Measurements from ENCODE around the gene SUSD5.

Gene SUSD5

DNA sequence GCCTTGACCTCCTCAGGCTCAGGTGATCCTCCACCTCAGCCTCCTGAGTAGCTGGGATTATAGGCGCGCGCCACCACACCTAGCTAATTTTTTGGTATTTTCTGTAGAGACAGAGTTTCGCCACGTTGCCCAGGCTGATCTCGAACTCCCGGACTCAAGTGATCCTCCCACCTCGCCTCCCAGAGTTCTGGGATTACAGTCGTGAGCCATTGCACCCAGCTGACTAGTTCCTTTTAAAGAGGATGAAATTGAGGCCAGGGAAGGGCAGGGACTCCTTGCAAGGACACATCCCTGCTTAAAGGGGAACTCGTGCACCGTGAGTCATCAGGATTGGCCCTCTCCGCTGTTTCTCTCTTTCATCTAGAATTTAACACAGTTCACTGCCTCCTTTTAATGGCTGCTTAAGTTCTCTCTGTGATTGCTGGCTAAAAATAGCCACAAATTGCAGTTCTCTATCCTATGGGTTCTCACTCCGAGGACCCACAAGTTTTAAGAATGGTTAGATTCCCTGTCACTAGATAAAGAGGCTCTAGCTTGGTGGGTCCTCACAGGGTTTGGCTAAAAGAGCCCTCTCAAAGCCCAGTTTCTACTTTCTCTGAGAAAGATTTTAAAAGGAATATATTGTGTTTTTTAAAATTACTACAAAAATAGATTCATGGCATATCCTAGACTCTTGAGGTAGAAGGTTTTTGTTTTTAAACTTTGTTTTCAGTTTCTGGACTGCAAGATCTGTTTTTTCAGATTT lies 103.4 kb downstream of the SUSD5 start:
- DNase-seq (ENCODE audit: low spot score), result no peak

DNA sequence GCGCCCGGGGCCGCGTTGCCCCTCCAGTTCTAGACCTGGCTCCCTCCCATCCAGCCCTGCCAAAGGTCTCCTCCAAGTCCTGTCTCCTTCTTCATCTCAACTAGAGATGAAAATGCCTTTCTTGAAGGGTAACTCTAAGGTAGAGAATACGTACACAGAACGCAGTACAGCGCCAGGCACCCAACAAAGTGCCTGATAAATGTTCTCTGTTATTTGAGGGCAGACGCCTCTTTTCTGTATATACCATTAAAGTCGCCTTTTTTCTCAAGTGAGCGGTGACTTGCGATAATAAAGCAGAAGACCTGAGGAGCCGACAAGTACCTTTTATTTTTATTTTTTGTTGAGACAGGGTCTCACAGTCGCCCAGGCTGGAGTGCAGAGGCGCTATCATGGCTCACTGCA lies 104.0 kb downstream of the SUSD5 start:
- no peak for DNase-seq (ENCODE audit: low spot score)

DNA sequence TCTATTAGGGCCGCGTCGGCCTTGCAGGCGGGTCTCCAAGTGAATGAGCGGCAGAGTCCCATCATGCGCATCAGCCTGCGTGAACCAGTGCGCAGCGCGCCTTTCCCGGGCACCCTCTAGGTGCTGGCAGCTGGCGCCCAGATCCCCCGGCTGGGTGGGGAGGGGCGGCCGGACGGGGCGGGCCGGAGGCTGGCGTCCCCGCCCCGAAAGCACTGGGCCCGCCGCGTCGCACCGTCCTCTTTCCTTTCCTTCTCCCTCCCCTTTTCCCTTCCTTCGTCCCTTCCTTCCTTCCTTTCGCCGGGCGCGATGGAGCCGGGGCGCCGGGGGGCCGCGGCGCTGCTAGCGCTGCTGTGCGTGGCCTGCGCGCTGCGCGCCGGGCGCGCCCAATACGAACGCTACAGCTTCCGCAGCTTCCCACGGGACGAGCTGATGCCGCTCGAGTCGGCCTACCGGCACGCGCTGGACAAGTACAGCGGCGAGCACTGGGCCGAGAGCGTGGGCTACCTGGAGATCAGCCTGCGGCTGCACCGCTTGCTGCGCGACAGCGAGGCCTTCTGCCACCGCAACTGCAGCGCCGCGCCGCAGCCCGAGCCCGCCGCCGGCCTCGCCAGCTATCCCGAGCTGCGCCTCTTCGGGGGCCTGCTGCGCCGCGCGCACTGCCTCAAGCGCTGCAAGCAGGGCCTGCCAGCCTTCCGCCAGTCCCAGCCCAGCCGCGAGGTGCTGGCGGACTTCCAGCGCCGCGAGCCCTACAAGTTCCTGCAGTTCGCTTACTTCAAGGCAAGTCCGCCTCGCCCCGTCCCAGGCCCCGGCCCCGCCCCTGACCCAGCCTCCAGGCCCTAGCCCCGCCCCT lies 104.6 kb downstream of the SUSD5 start, which contains the start of gene CRTAP:
Gene CRTAP (plus strand): TSS at position 243 of the 850 bp plus-strand sequence. CDS start 64 bp downstream, at position 307.
- DNase-seq (ENCODE audit: low spot score), result peak; percentile 82

DNA sequence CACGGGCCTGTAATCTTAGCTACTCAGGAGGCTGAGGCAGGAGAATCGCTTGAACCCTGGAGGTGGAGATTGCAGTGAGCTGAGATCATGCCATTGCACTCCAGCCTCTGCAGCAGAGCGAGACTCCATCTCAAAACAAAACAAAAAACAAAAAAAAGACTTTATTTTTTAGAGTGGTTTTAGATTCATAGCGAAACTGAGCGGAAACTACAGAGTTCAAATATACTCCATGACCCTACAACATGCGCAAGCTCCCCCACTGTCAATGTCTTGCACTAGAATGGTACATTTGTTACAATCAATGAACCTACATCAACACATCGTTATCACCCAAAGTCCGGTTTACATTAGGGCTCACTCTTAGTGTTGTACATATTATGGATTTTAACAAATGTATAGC lies 107.0 kb downstream of the SUSD5 start:
- DNase-seq (ENCODE audit: low spot score), result no peak

GRCh38 chr3:33106854-33107253 lies 111.8 kb downstream of the SUSD5 start:
- peak; percentile 56 for DNase-seq (ENCODE audit: low spot score)

GRCh38 chr3:33105341-33105948 lies 113.2 kb downstream of the SUSD5 start:
- no peak for DNase-seq (ENCODE audit: low spot score)

DNA sequence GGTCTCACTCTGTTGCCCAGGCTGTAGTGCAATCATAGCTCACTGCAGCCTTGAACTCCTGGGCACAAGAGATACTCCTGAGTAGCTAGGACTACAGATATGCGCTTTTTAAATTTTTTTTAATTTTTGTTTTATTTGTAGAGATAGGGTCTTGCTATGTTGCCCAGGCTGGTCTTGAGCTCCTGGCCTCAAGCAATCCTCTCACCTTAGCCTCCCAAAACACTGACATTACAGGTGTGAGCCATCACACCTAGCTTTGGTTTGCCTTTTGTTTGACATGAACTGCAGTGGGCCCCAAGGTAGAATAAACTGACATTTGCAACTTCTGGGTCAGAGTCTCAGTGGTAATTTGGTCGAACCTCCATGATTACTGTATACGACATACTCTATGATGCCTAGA lies 113.8 kb downstream of the SUSD5 start:
- no peak for DNase-seq (ENCODE audit: low spot score)

GRCh38 chr3:33103480-33103879 lies 115.1 kb downstream of the SUSD5 start:
- no peak for DNase-seq (ENCODE audit: low spot score)

DNA sequence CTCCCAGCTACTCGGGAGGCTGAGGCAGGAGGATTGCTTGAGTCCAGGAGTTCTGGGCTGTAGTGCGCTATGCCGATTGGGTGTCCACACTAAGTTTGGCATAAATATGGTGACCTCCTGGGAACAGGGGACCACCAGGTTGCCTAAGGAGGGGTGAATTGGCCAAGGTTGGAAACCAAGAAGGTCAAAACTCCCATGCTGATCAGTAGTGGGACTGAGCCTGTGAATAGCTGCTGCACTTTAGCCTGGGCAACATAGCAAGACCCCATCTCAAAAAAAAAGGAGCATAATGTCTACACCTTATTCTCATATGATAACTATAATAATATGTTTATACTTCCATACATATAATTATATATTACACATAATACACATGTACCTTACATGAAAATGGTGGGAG lies 115.6 kb downstream of the SUSD5 start:
- no peak for DNase-seq (ENCODE audit: low spot score)

GRCh38 chr3:33100229-33100628 lies 118.4 kb downstream of the SUSD5 start:
- DNase-seq (ENCODE audit: low spot score), result no peak
